ENCODE data around the gene PBX4.

The PBX4 gene

DNA sequence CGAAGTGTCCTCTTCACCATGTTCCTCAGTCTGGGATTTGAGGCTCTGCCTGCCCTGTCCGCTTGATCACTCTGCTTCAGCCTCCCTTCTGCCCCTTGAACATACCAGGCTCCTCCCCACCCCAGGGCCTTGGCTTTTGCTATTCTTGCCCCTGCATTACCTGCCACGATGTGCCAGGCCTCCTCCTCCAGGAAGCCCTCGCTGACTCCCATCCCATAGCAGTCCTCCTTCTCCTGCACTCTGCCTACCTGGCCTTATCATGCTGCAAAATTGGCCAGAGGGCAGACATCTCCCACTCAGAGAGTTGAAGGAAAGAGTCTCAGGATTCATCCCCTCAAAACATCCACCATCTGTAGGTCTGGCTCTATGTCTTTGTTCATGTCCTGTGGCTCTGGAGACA, 87.6 kb downstream of the PBX4 start:
- peaks cover 13% of the 10 kb centered on the region for H3K36me3 ChIP-seq (ENCODE audit: control insufficient read depth, insufficient read depth, low read length)
- no peaks in the 10 kb centered on the region for H3K27me3 ChIP-seq (replicated peaks; ENCODE audit: control insufficient read depth, insufficient read depth, low read length)
- TF ChIP-seq, protein P1, sequence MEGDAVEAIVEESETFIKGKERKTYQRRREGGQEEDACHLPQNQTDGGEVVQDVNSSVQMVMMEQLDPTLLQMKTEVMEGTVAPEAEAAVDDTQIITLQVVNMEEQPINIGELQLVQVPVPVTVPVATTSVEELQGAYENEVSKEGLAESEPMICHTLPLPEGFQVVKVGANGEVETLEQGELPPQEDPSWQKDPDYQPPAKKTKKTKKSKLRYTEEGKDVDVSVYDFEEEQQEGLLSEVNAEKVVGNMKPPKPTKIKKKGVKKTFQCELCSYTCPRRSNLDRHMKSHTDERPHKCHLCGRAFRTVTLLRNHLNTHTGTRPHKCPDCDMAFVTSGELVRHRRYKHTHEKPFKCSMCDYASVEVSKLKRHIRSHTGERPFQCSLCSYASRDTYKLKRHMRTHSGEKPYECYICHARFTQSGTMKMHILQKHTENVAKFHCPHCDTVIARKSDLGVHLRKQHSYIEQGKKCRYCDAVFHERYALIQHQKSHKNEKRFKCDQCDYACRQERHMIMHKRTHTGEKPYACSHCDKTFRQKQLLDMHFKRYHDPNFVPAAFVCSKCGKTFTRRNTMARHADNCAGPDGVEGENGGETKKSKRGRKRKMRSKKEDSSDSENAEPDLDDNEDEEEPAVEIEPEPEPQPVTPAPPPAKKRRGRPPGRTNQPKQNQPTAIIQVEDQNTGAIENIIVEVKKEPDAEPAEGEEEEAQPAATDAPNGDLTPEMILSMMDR (IDR thresholded peaks at IDR 0.05; ENCODE audit: insufficient read depth, low read length, poor library complexity, severe bottlenecking) = no peak
- no peak for DNase-seq (ENCODE audit: extremely low read depth, insufficient read length)
- H3K4me3 ChIP-seq (replicated peaks; ENCODE audit: low read depth, low read length) = no peak overlapping the region

DNA sequence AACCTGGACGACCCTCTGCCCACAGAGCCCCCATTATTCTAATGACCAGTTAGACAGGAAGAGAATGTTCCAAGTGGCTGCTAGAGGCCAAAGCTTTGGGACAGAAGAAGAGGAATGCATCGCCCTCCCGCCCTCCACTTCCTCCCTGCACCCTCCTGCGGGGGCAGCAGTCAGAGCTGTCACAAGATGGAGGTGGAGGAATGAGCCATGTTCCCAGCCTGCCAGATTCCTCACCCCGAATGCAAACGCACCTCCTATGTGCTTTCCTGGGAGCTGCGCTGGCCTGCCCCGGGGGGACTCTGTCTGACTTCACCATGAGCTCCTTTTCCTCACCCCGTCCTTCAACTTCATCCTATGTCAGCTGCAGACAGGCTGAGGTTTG, 88.1 kb downstream of the PBX4 start:
- TF ChIP-seq, protein P1 (IDR thresholded peaks at IDR 0.05; ENCODE audit: insufficient read depth, low read length, poor library complexity, severe bottlenecking) = no peak
- no peaks in the 10 kb centered on the region for H3K27me3 ChIP-seq (replicated peaks; ENCODE audit: control insufficient read depth, insufficient read depth, low read length)
- DNase-seq (ENCODE audit: extremely low read depth, insufficient read length) = no peak
- peaks cover 13% of the 10 kb centered on the region for H3K36me3 ChIP-seq (ENCODE audit: control insufficient read depth, insufficient read depth, low read length)
- no peak overlapping the region for H3K4me3 ChIP-seq (replicated peaks; ENCODE audit: low read depth, low read length)

DNA sequence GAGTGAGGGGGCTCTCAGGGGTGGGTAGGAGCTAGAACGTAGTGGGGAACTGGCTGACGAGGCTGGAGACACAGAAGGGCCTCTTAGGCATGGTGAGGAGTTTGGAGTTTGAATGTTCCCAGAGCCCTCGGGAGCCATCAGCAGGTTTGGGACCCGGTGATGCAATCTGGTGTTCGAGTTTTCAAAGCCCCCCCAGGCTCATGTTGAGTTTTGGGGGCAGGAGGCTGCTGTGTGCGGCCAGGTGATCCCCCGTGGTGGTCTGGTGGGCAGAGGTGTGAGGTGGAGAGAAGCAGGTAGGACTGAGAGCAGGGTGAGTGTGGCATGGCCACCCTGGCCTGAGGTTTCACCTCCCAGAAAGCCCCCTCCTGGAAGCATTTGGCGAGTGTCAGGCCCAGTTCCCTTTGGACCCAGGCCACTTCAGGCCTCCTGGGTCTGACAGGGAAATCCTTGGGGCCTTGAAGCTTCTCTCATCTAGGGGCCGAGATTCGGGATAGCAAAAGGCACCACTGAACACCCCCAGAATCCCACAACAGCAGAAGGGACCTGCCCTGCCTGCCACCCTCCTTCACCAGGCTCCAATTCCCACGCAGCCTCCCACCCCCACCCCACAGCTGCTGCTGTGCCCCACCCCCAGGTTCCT, 88.6 kb downstream of the PBX4 start:
- TF ChIP-seq, protein P1 (IDR thresholded peaks at IDR 0.05; ENCODE audit: insufficient read depth, low read length, poor library complexity, severe bottlenecking) = no peak
- Histone ChIP-seq H3K27me3 (replicated peaks; ENCODE audit: control insufficient read depth, insufficient read depth, low read length) (no peaks in the 10 kb centered on the region), H3K36me3 (ENCODE audit: control insufficient read depth, insufficient read depth, low read length) (peaks cover 13% of the 10 kb centered on the region), H3K4me3 (replicated peaks; ENCODE audit: low read depth, low read length) (no peak overlapping the region)
- DNase-seq (ENCODE audit: extremely low read depth, insufficient read length) = no peak

DNA sequence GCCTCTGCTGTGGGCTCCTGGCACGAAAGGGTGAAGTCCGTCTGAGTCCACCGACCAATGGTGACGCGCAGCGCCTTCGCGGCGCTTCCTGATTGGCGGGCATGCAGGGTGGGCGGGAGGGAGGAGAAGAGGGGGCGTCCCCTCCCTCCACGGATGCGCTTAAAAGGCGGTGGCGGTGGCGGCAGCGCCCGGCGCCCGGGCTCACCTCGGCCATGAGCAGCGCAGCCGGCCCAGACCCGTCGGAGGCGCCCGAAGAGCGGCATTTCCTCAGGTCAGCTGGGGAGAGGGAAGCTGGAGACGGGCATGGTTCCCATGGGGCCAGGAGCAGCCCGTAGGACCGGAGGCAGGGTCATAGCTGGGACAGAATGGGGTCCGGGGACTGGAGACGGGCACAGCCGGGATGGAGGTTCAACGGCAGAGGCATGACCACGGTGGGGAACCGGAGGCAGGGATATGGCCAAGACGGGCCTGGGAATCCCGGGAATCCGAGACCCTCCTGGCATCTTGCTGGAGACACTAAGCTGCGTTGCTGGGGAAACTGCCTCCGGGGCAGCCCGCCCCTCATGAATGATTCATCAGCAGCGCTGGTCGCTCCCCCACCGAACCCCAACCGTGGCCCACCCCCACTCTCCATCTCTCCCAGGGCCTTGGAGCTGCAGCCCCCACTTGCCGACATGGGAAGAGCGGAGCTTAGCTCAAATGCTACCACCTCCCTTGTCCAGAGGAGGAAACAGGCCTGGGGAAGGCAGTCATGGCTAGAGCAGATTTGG, 89.6 kb downstream of the PBX4 start, which contains the start of gene YJEFN3:
YJEFN3 (plus strand) TSS at position 191 of the 770 bp plus-strand sequence; CDS start at position 213, 22 bp downstream.
- Histone ChIP-seq H3K4me3 (replicated peaks; ENCODE audit: low read depth, low read length) (no peak within 1 kb of the TSS), H3K36me3 (ENCODE audit: control insufficient read depth, insufficient read depth, low read length) (peaks cover 13% of the 10 kb centered on the region), H3K27me3 (replicated peaks; ENCODE audit: control insufficient read depth, insufficient read depth, low read length) (no peaks in the 10 kb centered on the region)
- TF ChIP-seq, protein P1 (IDR thresholded peaks at IDR 0.05; ENCODE audit: insufficient read depth, low read length, poor library complexity, severe bottlenecking) = no peak
- DNase-seq (ENCODE audit: extremely low read depth, insufficient read length) = no peak

DNA sequence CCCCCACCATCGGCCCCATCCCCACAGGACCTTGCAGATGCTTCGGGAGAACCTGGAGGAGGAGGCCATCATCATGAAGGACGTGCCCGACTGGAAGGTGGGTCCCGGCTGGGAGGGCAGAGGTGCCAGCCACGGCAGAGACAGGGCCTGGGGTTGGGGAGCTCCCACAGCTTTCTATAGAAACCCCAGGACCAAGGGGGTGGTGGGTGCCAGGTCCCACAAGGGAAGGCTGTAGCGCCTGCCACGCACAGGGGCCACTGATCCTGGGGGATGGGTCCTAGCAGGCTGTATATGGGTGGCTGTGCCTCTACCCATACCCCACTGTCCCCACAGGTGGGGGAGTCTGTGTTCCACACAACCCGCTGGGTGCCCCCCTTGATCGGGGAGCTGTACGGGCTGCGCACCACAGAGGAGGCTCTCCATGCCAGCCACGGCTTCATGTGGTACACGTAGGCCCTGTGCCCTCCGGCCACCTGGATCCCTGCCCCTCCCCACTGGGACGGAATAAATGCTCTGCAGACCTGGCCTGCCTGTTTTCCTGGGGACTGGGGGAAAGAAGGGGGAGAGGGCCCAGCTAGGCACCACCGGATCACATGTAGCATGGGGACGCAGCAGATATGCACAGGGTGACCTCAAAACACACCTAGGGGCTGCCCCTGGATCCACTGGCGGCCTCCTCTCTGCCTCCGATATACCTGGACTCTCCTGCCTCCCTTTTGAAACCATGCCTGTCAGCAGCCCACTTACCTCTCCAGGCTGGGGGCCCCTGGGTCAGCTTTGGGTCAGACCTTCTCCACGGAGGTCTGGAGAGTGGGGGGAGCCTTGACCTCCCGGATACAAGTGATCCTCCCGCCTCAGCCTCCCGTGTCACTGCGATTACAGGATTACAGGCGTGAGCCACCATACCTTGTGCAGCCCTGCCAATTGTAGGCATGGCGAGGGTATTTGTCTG, 90.5 kb downstream of the PBX4 start:
- no peak for DNase-seq (ENCODE audit: extremely low read depth, insufficient read length)
- Histone ChIP-seq H3K36me3 (ENCODE audit: control insufficient read depth, insufficient read depth, low read length) (peaks cover 13% of the 10 kb centered on the region), H3K27me3 (replicated peaks; ENCODE audit: control insufficient read depth, insufficient read depth, low read length) (no peaks in the 10 kb centered on the region), H3K4me3 (replicated peaks; ENCODE audit: low read depth, low read length) (no peak overlapping the region)
- TF ChIP-seq, protein P1 (IDR thresholded peaks at IDR 0.05; ENCODE audit: insufficient read depth, low read length, poor library complexity, severe bottlenecking) = no peak
